Endothelial cell of umbilical vein (primary cell): ENCODE results near the gene TBCE. TPM values are rescaled to one million over a fixed set of nuclear protein-coding genes. Genes with fewer than 3 reads are reported as not detected.

Source experiments
- BruUV-seq: library from RNA; stranded (reverse); fragments of 400-500 nt; replicated peaks from 2 replicates; lab custom pipeline; 2021; lab: Mats Ljungman, UMichigan
- CTCF ChIA-PET: fragments of 300-600, 350-600 bp; sonication (Branson Sonifier 250); formaldehyde crosslinking; loops from one replicate; lab custom pipeline; 2021; ENCODE audit warnings: antibody characterized with exemption, inconsistent platforms; lab: Charles Lee
- POLR2A ChIA-PET: fragments of 300-600, 350-600 bp; sonication (Branson Sonifier 250); formaldehyde crosslinking; loops from one replicate; lab custom pipeline; 2021; ENCODE audit warnings: antibody characterized with exemption, inconsistent platforms; lab: Charles Lee
- DNase-seq: peaks from one replicate; pipeline ENCODE4 v3.0.0-alpha.2; 2011; ENCODE audit warnings: low read depth, low spot score
- FAIRE-seq: peaks from 2 replicates; lab custom pipeline; 2011; peaks lifted over from hg19 to GRCh38; lab: Jason Lieb, UNC
- H2AFZ ChIP-seq: 2 replicates; pipeline ENCODE4 v1.6.0; 2012; ENCODE audit warnings: low read depth, low read length, control low read depth, inconsistent platforms
- H3K27ac ChIP-seq: 2 replicates; pipeline ENCODE4 v1.5.1; 2011; ENCODE audit warnings: low read depth, mild to moderate bottlenecking, control low read depth, low read length, moderate library complexity; ENCODE audit not compliant: insufficient read depth
- H3K27me3 ChIP-seq, 2 experiments: 2 replicates each; pipeline versions ENCODE4 v1.6.0 to v1.6.1; 2011; ENCODE audit warnings: low read length in 2 of 2, mixed read lengths in 1 of 2; ENCODE audit not compliant: control insufficient read depth in 2 of 2, insufficient read depth in 2 of 2
- H3K36me3 ChIP-seq, 2 experiments: 2 replicates in 1 of 2; 3 replicates in 1 of 2; pipeline ENCODE4 v1.5.1; 2011; ENCODE audit warnings: low read length in 2 of 2, mild to moderate bottlenecking in 1 of 2, moderate library complexity in 1 of 2; ENCODE audit not compliant: control insufficient read depth in 2 of 2, insufficient read depth in 2 of 2; ENCODE audit errors: extremely low read depth in 1 of 2
- H3K4me1 ChIP-seq: 3 replicates; pipeline ENCODE4 v1.5.1; 2011; ENCODE audit warnings: mild to moderate bottlenecking, low read length; ENCODE audit not compliant: control insufficient read depth, insufficient read depth; ENCODE audit errors: extremely low read depth
- H3K4me2 ChIP-seq: 2 replicates; pipeline ENCODE4 v1.6.1; 2011; ENCODE audit warnings: low read length, control low read depth, mixed read lengths; ENCODE audit not compliant: insufficient read depth
- H3K4me3 ChIP-seq, 3 experiments: fragments of 200-600 bp in 1 of 3; sonication (generic), shearing (Covaris generic) in 1 of 3; replicated peaks in 1 of 3; 2 replicates each; pipeline ENCODE4 v1.5.1; 2011 to 2016; ENCODE audit warnings: control low read depth in 3 of 3, low read length in 3 of 3, mild to moderate bottlenecking in 2 of 3, inconsistent platforms in 1 of 3, low read depth in 1 of 3, moderate library complexity in 1 of 3; ENCODE audit not compliant: insufficient read depth in 1 of 3
- H3K79me2 ChIP-seq: 2 replicates; pipeline ENCODE4 v1.6.0; 2012; ENCODE audit warnings: low read length, inconsistent platforms; ENCODE audit not compliant: control insufficient read depth, insufficient read depth
- H3K9ac ChIP-seq: replicated peaks from 2 replicates; pipeline ENCODE3; 2011; ENCODE audit warnings: low read length, control low read depth; ENCODE audit not compliant: insufficient read depth; ENCODE audit errors: extremely low read depth
- H3K9me1 ChIP-seq: replicated peaks from 3 replicates; pipeline ENCODE4 v1.6.0; 2011; ENCODE audit warnings: mild to moderate bottlenecking, low read length; ENCODE audit not compliant: control insufficient read depth, insufficient read depth; ENCODE audit errors: extremely low read depth
- H3K9me3 ChIP-seq: replicated peaks from 2 replicates; pipeline ENCODE4 v1.5.1; 2012; ENCODE audit warnings: low read length, inconsistent platforms; ENCODE audit not compliant: control insufficient read depth, insufficient read depth
- H4K20me1 ChIP-seq: replicated peaks from 2 replicates; pipeline ENCODE3; 2011; ENCODE audit warnings: mild to moderate bottlenecking, low read length; ENCODE audit not compliant: control insufficient read depth, insufficient read depth; ENCODE audit errors: extremely low read depth
- EZH2 ChIP-seq: IDR thresholded peaks from 2 replicates; pipeline ENCODE4 v1.6.1; 2012; ENCODE audit warnings: borderline replicate concordance, low read depth, mild to moderate bottlenecking, moderate library complexity, low read length, inconsistent platforms; ENCODE audit not compliant: severe bottlenecking
- FOS ChIP-seq: IDR thresholded peaks from 2 replicates; pipeline ENCODE4 v1.6.1; 2011; ENCODE audit warnings: mild to moderate bottlenecking, low read length, moderate library complexity, borderline replicate concordance; ENCODE audit not compliant: insufficient read depth
- GATA2 ChIP-seq: IDR thresholded peaks from 2 replicates; pipeline ENCODE4 v1.7.0; 2011; ENCODE audit warnings: low read depth, mild to moderate bottlenecking, moderate library complexity, mixed read lengths, low read length; ENCODE audit not compliant: insufficient read length, insufficient read depth
- JUN ChIP-seq: IDR thresholded peaks from 2 replicates; pipeline ENCODE4 v1.6.1; 2011; ENCODE audit warnings: borderline replicate concordance, low read depth; ENCODE audit not compliant: insufficient read length, insufficient read depth
- MAX ChIP-seq: IDR thresholded peaks from 2 replicates; pipeline ENCODE4 v1.6.1; 2011; ENCODE audit not compliant: insufficient read depth, insufficient read length
- MYC ChIP-seq: IDR thresholded peaks from one replicate; pipeline ENCODE4 v1.6.1; 2011; ENCODE audit warnings: mild to moderate bottlenecking, low read depth, low read length
- POLR2A ChIP-seq: IDR thresholded peaks from 2 replicates; pipeline ENCODE4 v1.6.1; 2012; ENCODE audit warnings: low read depth, mild to moderate bottlenecking, control low read depth, low read length
- POLR2AphosphoS5 ChIP-seq: IDR thresholded peaks from 2 replicates; pipeline ENCODE4 v1.6.1; 2012; ENCODE audit warnings: low read depth, mild to moderate bottlenecking, control low read depth, low read length, moderate library complexity; ENCODE audit not compliant: insufficient read depth
- dilution Hi-C: fragments of 300-500 bp; cut with MboI; formaldehyde crosslinking; loops from one replicate; pipeline ENCODE4 v1.15.0; 2019; ENCODE audit warnings: low sequenced_read_pairs; ENCODE audit not compliant: extremely low pct_ligation_motif_present
- intact Hi-C: fragments of 100-400 bp; cut with micrococcal nuclease; formaldehyde crosslinking; loops from one replicate; pipeline ENCODE4 v1.10.0; 2022
- polyA plus RNA-seq, 4 experiments: library from polyadenylated mRNA; depleted of rRNA in 3 of 4; stranded (reverse) in 3 of 4; unstranded in 1 of 4; fragments of >200 nt; gene quantifications; 2 replicates each; pipeline versions ENCODE4 v1.2.1 to v1.2.3, GENCODE V29; 2011 to 2012; ENCODE audit warnings: missing spikeins in 1 of 4
- total RNA-seq: library from RNA; stranded (reverse); gene quantifications from 2 replicates; pipeline ENCODE4 v1.2.3, GENCODE V29; 2021
- TF ChIP-seq, protein P1 (sequence below), 2 donors: IDR thresholded peaks; 1 replicate in 1 of 2; 2 replicates in 1 of 2; pipeline ENCODE4 v1.5.1; 2011; ENCODE audit warnings: low read length in 2 of 2, mild to moderate bottlenecking in 2 of 2, moderate library complexity in 2 of 2, control low read depth in 1 of 2, inconsistent platforms in 1 of 2, low read depth in 1 of 2; ENCODE audit not compliant: insufficient read depth in 1 of 2; ENCODE audit errors: extremely low read depth in 1 of 2

TBCE gene
- total and polyA plus RNA-seq, 2 donors (not counting 3 experiments of a cell fraction or from before 2014, with no cell fraction given) = 13.7 to 32.6 TPM

GRCh38 chr1:235495030-235495429 lies 127.8 kb downstream of the TBCE start:
- H3K4me1 ChIP-seq = no peaks in the 10 kb centered on the region
- no peak overlapping the region for H3K9ac ChIP-seq
- ChIA-PET CTCF (interaction anchor here (0.9 kb wide), 1 partner anchor 10 kb away, joined by 3 read pairs; the partner anchor contains the start of gene B3GALNT2), POLR2A (no interaction called here)
- H3K9me3 ChIP-seq = no peaks in the 10 kb centered on the region
- H3K36me3 ChIP-seq = peaks cover 5 to 9% of the 10 kb centered on the region in 2 experiments
- no peak overlapping the region for H3K27ac ChIP-seq
- no peak overlapping the region for H3K4me3 ChIP-seq
- no TSS peak for BruUV-seq
- no peak overlapping the region for H3K4me2 ChIP-seq
- peaks cover 30% of the 10 kb centered on the region for H3K79me2 ChIP-seq
- DNase-seq = no peak
- no peak for FAIRE-seq
- dilution Hi-C loops (no loop called here), intact Hi-C loops (no loop called here)
- no peaks in the 10 kb centered on the region for H3K27me3 ChIP-seq
- H2AFZ ChIP-seq = no peak overlapping the region
- TF ChIP-seq GATA2 = no peak
- TF ChIP-seq JUN = no peak
- no peak for TF ChIP-seq EZH2
- no peak for TF ChIP-seq POLR2A
- TF ChIP-seq FOS = no peak
- TF ChIP-seq, protein P1, sequence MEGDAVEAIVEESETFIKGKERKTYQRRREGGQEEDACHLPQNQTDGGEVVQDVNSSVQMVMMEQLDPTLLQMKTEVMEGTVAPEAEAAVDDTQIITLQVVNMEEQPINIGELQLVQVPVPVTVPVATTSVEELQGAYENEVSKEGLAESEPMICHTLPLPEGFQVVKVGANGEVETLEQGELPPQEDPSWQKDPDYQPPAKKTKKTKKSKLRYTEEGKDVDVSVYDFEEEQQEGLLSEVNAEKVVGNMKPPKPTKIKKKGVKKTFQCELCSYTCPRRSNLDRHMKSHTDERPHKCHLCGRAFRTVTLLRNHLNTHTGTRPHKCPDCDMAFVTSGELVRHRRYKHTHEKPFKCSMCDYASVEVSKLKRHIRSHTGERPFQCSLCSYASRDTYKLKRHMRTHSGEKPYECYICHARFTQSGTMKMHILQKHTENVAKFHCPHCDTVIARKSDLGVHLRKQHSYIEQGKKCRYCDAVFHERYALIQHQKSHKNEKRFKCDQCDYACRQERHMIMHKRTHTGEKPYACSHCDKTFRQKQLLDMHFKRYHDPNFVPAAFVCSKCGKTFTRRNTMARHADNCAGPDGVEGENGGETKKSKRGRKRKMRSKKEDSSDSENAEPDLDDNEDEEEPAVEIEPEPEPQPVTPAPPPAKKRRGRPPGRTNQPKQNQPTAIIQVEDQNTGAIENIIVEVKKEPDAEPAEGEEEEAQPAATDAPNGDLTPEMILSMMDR (IDR thresholded peaks at IDR 0.05; ENCODE audit: extremely low read depth in 1 of 2, insufficient read depth in 1 of 2, low read depth in 1 of 2, low read length in 2 of 2) = no peak
- TF ChIP-seq MYC = no peak
- TF ChIP-seq MAX = no peak
- TF ChIP-seq POLR2AphosphoS5 = no peak
- H4K20me1 ChIP-seq = peaks cover 2% of the 10 kb centered on the region
- no peaks in the 10 kb centered on the region for H3K9me1 ChIP-seq
